ENCODE results near the gene ZNF691. TPM values are rescaled to one million over a fixed set of nuclear protein-coding genes. Genes with fewer than 3 reads are reported as not detected.

The ZNF691 gene
- total and polyA plus RNA-seq, 2 donors from 2014 or later, result 11.7 to 17.3 TPM

DNA sequence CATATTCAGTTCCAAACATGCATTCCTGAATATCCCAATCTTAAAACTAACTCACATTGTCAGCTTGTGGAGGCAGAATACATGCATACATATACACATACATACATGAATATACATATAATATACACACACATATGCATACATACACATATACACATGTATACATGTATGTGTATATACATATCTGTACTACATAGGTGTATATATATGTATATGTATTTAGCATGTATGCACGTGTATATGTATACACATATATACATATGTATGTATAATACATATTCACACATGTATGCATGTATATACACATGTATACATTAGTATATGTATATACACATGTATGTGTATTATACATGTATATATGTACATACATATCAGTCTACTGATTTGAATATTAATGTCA, 1.2 kb upstream of the ZNF691 start:
- intact Hi-C loops (cut with DNase I), result no loop called here
- no peak for DNase-seq
- H3K27ac ChIP-seq (ENCODE audit: low read depth in 2 of 2, low read length in 2 of 2), result no peak overlapping the region
- H3K4me1 ChIP-seq (ENCODE audit: control insufficient read depth in 2 of 3, insufficient read depth in 2 of 3, low read depth in 1 of 3, low read length in 3 of 3), result peaks cover 0 to 9% (median 6%) of the 10 kb centered on the region in 3 donors
- H3K36me3 ChIP-seq (ENCODE audit: control insufficient read depth in 2 of 3, insufficient read depth in 3 of 3, low read length in 3 of 3), result peaks cover 5 to 7% (median 6%) of the 10 kb centered on the region in 3 donors
- H3K4me3 ChIP-seq (ENCODE audit: low read length in 3 of 3), result no peak overlapping the region
- H3K9me3 ChIP-seq (ENCODE audit: control insufficient read depth in 2 of 3, insufficient read depth in 1 of 3, low read length in 3 of 3), result no peaks in the 10 kb centered on the region
- no peaks in the 10 kb centered on the region for H3K27me3 ChIP-seq (ENCODE audit: control insufficient read depth, insufficient read depth, low read length)
- TF ChIP-seq, protein P1, sequence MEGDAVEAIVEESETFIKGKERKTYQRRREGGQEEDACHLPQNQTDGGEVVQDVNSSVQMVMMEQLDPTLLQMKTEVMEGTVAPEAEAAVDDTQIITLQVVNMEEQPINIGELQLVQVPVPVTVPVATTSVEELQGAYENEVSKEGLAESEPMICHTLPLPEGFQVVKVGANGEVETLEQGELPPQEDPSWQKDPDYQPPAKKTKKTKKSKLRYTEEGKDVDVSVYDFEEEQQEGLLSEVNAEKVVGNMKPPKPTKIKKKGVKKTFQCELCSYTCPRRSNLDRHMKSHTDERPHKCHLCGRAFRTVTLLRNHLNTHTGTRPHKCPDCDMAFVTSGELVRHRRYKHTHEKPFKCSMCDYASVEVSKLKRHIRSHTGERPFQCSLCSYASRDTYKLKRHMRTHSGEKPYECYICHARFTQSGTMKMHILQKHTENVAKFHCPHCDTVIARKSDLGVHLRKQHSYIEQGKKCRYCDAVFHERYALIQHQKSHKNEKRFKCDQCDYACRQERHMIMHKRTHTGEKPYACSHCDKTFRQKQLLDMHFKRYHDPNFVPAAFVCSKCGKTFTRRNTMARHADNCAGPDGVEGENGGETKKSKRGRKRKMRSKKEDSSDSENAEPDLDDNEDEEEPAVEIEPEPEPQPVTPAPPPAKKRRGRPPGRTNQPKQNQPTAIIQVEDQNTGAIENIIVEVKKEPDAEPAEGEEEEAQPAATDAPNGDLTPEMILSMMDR (IDR thresholded peaks at IDR 0.05; ENCODE audit: borderline replicate concordance, extremely low read depth, insufficient read depth), result no peak
- FAIRE-seq, result no peak
- H3K9ac ChIP-seq (ENCODE audit: low read length in 3 of 3), result no peak overlapping the region

DNA sequence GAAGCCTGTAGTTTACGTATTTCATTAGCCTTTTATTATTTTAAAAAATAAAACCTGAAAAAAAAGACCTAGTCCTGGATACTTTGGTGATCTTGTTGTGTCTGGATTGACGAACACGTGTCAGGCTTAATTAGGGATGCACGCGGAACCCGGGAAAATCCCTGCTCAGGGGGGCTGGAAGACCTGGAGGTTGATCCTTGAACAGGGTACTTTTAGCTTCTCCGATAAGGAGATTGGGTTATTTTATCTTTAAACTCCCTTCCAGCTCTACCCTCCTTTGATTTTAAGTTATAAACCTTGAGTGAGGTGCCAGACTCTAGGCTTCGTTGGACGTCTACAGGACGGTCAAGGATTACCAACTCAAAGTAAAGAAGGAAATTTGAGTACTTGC, 552 bp upstream of the ZNF691 start:
- Histone ChIP-seq H3K9me3 (ENCODE audit: control insufficient read depth in 2 of 3, insufficient read depth in 1 of 3, low read length in 3 of 3) (no peaks in the 10 kb centered on the region), H3K27ac (ENCODE audit: low read depth in 2 of 2, low read length in 2 of 2) (no peak overlapping the region), H3K4me3 (ENCODE audit: low read length in 3 of 3) (peak overlapping the region; percentile 72 to 90 (median 84)), H3K4me1 (ENCODE audit: control insufficient read depth in 2 of 3, insufficient read depth in 2 of 3, low read depth in 1 of 3, low read length in 3 of 3) (peaks cover 0 to 9% (median 6%) of the 10 kb centered on the region in 3 donors), H3K36me3 (ENCODE audit: control insufficient read depth in 2 of 3, insufficient read depth in 3 of 3, low read length in 3 of 3) (peaks cover 5 to 10% (median 6%) of the 10 kb centered on the region in 3 donors), H3K27me3 (ENCODE audit: control insufficient read depth, insufficient read depth, low read length) (no peaks in the 10 kb centered on the region), H3K9ac (ENCODE audit: low read length in 3 of 3) (peak overlapping the region in 2 of 3 donors; percentile 60 to 66)
- FAIRE-seq, result no peak
- intact Hi-C loops (cut with DNase I), result no loop called here
- DNase-seq, result no peak
- TF ChIP-seq, protein P1 (IDR thresholded peaks at IDR 0.05; ENCODE audit: borderline replicate concordance, extremely low read depth, insufficient read depth), result no peak

DNA sequence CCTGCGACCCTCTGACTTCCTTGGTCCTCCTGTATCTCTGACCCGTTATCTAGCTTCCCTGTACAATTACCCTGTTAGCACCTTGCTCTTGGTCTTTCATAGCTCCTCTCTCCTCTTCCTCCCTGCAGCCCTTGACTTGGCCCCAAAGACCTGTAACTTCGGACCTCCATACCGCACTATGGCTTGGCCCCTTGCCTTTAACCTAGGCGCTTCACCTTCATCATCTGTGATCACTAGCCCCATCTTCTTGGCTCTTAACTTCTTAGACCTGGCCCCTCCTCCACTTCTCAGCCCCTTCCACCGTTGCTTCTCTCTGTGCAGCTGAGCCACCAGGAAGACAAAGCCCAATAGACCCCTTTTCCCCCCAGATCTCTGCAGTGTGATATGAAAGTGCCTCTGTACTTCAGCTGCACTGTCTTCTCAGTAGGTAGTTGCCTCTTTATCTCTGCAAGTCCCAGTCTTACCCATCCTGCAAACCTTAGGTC, 740 bp downstream of the ZNF691 start:
- intact Hi-C loops (cut with DNase I), result no loop called here
- Histone ChIP-seq H3K4me3 (ENCODE audit: low read length in 3 of 3) (peak overlapping the region; percentile 75 to 90 (median 87)), H3K9me3 (ENCODE audit: control insufficient read depth in 2 of 3, insufficient read depth in 1 of 3, low read length in 3 of 3) (no peaks in the 10 kb centered on the region), H3K27me3 (ENCODE audit: control insufficient read depth, insufficient read depth, low read length) (no peaks in the 10 kb centered on the region), H3K27ac (ENCODE audit: low read depth in 2 of 2, low read length in 2 of 2) (no peak overlapping the region), H3K4me1 (ENCODE audit: control insufficient read depth in 2 of 3, insufficient read depth in 2 of 3, low read depth in 1 of 3, low read length in 3 of 3) (peaks cover 0 to 9% (median 6%) of the 10 kb centered on the region in 3 donors), H3K36me3 (ENCODE audit: control insufficient read depth in 2 of 3, insufficient read depth in 3 of 3, low read length in 3 of 3) (peaks cover 9 to 13% (median 12%) of the 10 kb centered on the region in 3 donors), H3K9ac (ENCODE audit: low read length in 3 of 3) (peak overlapping the region; percentile 75 to 84 (median 81))
- DNase-seq, result no peak
- FAIRE-seq, result no peak
- TF ChIP-seq, protein P1 (IDR thresholded peaks at IDR 0.05; ENCODE audit: borderline replicate concordance, extremely low read depth, insufficient read depth), result no peak

Data from kidney (tissue), 14 donors.